ENCODE results near the gene GALK1. TPM values are rescaled to one million over a fixed set of nuclear protein-coding genes. Genes with fewer than 3 reads are reported as not detected.
A peak's percentile ranks its signal among the peaks of the same experiment; 100 is the strongest.

The GALK1 gene
- total and polyA plus RNA-seq, 2 of the 13 experiments (the other 11 are each of a cell fraction or from before 2014, with no cell fraction given): 59.9 to 93.6 TPM

DNA sequence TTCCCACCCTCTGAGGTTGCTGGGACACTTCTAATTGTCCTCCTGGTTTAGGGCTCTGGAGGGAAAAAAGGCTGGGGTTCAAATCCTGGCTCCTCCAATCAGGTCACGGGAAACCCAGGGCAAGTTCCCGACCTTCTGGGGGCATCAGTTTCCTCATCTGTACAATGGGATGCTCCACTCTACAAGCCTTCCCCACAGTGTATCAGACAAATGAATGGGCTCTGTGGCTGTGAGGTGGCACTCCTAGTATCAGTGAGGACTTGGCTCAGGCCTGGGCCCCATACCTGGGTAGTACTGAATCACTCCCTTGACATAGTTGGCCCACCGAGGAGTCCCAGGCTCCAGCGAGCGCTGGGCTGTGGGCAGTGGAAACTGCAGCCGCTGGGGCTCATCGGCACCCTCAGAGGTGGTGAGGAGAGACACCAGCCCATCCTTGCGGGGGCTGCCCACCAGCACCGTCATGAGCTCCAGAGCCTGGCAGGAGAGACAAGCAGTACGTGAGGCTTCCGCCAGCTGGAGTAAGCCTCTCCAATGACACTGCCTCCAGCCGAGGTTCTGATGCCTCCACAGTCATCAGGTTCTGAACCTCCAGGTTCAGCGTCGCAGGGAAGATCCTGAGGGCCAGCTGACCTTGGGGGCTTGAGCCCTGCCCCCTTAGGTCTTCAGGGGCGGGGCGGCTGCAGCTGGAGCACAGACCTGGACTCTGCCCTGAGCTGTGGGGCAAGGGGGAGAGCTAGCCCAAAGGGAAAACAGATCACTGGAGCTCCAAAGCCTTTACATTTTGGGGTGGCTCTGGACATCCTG is 1.2 kb downstream of the GALK1 start (continued):
- TF ChIP-seq, protein P1, sequence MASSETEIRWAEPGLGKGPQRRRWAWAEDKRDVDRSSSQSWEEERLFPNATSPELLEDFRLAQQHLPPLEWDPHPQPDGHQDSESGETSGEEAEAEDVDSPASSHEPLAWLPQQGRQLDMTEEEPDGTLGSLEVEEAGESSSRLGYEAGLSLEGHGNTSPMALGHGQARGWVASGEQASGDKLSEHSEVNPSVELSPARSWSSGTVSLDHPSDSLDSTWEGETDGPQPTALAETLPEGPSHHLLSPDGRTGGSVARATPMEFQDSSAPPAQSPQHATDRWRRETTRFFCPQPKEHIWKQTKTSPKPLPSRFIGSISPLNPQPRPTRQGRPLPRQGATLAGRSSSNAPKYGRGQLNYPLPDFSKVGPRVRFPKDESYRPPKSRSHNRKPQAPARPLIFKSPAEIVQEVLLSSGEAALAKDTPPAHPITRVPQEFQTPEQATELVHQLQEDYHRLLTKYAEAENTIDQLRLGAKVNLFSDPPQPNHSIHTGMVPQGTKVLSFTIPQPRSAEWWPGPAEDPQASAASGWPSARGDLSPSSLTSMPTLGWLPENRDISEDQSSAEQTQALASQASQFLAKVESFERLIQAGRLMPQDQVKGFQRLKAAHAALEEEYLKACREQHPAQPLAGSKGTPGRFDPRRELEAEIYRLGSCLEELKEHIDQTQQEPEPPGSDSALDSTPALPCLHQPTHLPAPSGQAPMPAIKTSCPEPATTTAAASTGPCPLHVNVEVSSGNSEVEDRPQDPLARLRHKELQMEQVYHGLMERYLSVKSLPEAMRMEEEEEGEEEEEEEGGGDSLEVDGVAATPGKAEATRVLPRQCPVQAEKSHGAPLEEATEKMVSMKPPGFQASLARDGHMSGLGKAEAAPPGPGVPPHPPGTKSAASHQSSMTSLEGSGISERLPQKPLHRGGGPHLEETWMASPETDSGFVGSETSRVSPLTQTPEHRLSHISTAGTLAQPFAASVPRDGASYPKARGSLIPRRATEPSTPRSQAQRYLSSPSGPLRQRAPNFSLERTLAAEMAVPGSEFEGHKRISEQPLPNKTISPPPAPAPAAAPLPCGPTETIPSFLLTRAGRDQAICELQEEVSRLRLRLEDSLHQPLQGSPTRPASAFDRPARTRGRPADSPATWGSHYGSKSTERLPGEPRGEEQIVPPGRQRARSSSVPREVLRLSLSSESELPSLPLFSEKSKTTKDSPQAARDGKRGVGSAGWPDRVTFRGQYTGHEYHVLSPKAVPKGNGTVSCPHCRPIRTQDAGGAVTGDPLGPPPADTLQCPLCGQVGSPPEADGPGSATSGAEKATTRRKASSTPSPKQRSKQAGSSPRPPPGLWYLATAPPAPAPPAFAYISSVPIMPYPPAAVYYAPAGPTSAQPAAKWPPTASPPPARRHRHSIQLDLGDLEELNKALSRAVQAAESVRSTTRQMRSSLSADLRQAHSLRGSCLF (CRISPR knock-in tag; IDR thresholded peaks at IDR 0.05; ENCODE audit: borderline replicate concordance): no peak
- peak; percentile 37; the same call in 1 of the 2 replicates for TF ChIP-seq CREM (IDR thresholded peaks at IDR 0.05)
- no peak for TF ChIP-seq CREM (CRISPR knock-in tag; IDR thresholded peaks at IDR 0.05)
- TF ChIP-seq ZKSCAN8 (CRISPR knock-in tag; IDR thresholded peaks at IDR 0.05; ENCODE audit: borderline replicate concordance): 0 out of 2 replicates have a peak, but pooled peaks have one; percentile 75
- TF ChIP-seq ZNF546 (CRISPR knock-in tag; conservative IDR thresholded peaks at IDR 0.05): no peak; the same call in 1 of the 2 replicates
- TF ChIP-seq ZNF510 (CRISPR knock-in tag; IDR thresholded peaks at IDR 0.05; ENCODE audit: low read depth): no peak
- no peak for TF ChIP-seq CBX1 (IDR thresholded peaks at IDR 0.05; ENCODE audit: low read depth)
- peak; percentile 86; the same call in 1 of the 2 replicates for TF ChIP-seq ATF2 (CRISPR knock-in tag; IDR thresholded peaks at IDR 0.05)
- TF ChIP-seq, protein P2, sequence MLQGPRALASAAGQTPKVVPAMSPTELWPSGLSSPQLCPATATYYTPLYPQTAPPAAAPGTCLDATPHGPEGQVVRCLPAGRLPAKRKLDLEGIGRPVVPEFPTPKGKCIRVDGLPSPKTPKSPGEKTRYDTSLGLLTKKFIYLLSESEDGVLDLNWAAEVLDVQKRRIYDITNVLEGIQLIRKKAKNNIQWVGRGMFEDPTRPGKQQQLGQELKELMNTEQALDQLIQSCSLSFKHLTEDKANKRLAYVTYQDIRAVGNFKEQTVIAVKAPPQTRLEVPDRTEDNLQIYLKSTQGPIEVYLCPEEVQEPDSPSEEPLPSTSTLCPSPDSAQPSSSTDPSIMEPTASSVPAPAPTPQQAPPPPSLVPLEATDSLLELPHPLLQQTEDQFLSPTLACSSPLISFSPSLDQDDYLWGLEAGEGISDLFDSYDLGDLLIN (CRISPR knock-in tag; IDR thresholded peaks at IDR 0.05; ENCODE audit: borderline replicate concordance): 0 out of 2 replicates have a peak, but pooled peaks have one; percentile 19
- peak; percentile 82; the same call in 1 of the 2 replicates for TF ChIP-seq MIXL1 (CRISPR knock-in tag; IDR thresholded peaks at IDR 0.05)
- peak; percentile 81 for TF ChIP-seq HNRNPL (IDR thresholded peaks at IDR 0.05; ENCODE audit: low read depth, low read length)
- TF ChIP-seq ZNF570 (CRISPR knock-in tag; IDR thresholded peaks at IDR 0.05; ENCODE audit: borderline replicate concordance): no peak
- no peak; the same call in 1 of the 2 replicates for TF ChIP-seq ZNF232 (CRISPR knock-in tag; IDR thresholded peaks at IDR 0.05; ENCODE audit: borderline replicate concordance)
- 0 out of 2 replicates have a peak, but pooled peaks have one; percentile 49 for TF ChIP-seq BCL6 (CRISPR knock-in tag; IDR thresholded peaks at IDR 0.05)
- TF ChIP-seq SMAD1 (CRISPR knock-in tag; IDR thresholded peaks at IDR 0.05; ENCODE audit: borderline replicate concordance, low read depth): 0 out of 2 replicates have a peak, but pooled peaks have one; percentile 38
- peak; percentile 48; the same call in 1 of the 2 replicates for TF ChIP-seq SOX5 (CRISPR knock-in tag; IDR thresholded peaks at IDR 0.05; ENCODE audit: borderline replicate concordance)
- no peak; the same call in 1 of the 2 replicates for TF ChIP-seq ELF3 (CRISPR knock-in tag; IDR thresholded peaks at IDR 0.05)
- peak; percentile 44; the same call in 1 of the 2 replicates for TF ChIP-seq MTERF4 (CRISPR knock-in tag; IDR thresholded peaks at IDR 0.05)
- peak; percentile 71; the same call in 1 of the 2 replicates for TF ChIP-seq TARDBP (CRISPR knock-in tag; IDR thresholded peaks at IDR 0.05)
- TF ChIP-seq ZNF451 (CRISPR knock-in tag; IDR thresholded peaks at IDR 0.05): 0 out of 2 replicates have a peak, but pooled peaks have one; percentile 32
- TF ChIP-seq KDM6A (CRISPR knock-in tag; IDR thresholded peaks at IDR 0.05; ENCODE audit: low read depth): peak; percentile 88; the same call in 1 of the 2 replicates
- no peak for TF ChIP-seq ZNF572 (CRISPR knock-in tag; IDR thresholded peaks at IDR 0.05)

Data from HepG2 (cell line).